GM23338 (cell line): Measurements from ENCODE around the gene KIF19. TPM values are rescaled to one million over a fixed set of nuclear protein-coding genes. Genes with fewer than 3 reads are reported as not detected.

ENCODE experiments used
- ATAC-seq: fragments of 200-7000 bp; cut with Tn5 transposase; 3 replicates; pipeline ENCODE4 v1.9.1; 2020
- DNase-seq: peaks from one replicate; pipeline ENCODE4 v3.0.0-alpha.2; 2015; ENCODE audit warnings: low spot score
- H2AFZ ChIP-seq: fragments of 200-600 bp; sonication (generic); 2 replicates; pipeline ENCODE4 v1.8.0; 2016; ENCODE audit warnings: antibody characterized with exemption, mild to moderate bottlenecking, moderate library complexity
- H3F3A ChIP-seq: fragments of 200-600 bp; sonication (generic); replicated peaks from 2 replicates; pipeline ENCODE4 v1.8.0; 2017; ENCODE audit warnings: antibody characterized with exemption, mixed run types, low read depth
- H3K27ac ChIP-seq: fragments of 200-600 bp; sonication (generic); 2 replicates; pipeline ENCODE4 v1.6.1; 2016; ENCODE audit warnings: low read depth
- H3K27me3 ChIP-seq: fragments of 200-600 bp; sonication (generic); 2 replicates; pipeline ENCODE4 v1.8.0; 2016; ENCODE audit warnings: mild to moderate bottlenecking, mixed run types, moderate library complexity; ENCODE audit not compliant: insufficient read depth
- H3K36me3 ChIP-seq: fragments of 200-600 bp; sonication (generic); 2 replicates; pipeline ENCODE4 v1.8.0; 2016; ENCODE audit warnings: mild to moderate bottlenecking; ENCODE audit not compliant: insufficient read depth
- H3K4me1 ChIP-seq: fragments of 200-600 bp; sonication (generic); 2 replicates; pipeline ENCODE4 v1.8.0; 2016; ENCODE audit warnings: mild to moderate bottlenecking, moderate library complexity; ENCODE audit not compliant: insufficient read depth
- H3K4me2 ChIP-seq: fragments of 200-600 bp; sonication (generic); 2 replicates; pipeline ENCODE4 v1.7.1; 2017; ENCODE audit warnings: mixed run types
- H3K4me3 ChIP-seq: fragments of 200-600 bp; sonication (generic); 2 replicates; pipeline ENCODE4 v1.6.1; 2016; ENCODE audit warnings: mixed run types
- H3K79me2 ChIP-seq: fragments of 200-600 bp; sonication (generic); replicated peaks from 2 replicates; pipeline ENCODE4 v1.8.0; 2017; ENCODE audit warnings: mild to moderate bottlenecking; ENCODE audit not compliant: insufficient read depth
- H3K9me2 ChIP-seq: fragments of 200-600 bp; sonication (generic); 2 replicates; pipeline ENCODE4 v1.8.0; 2017; ENCODE audit not compliant: insufficient read depth
- H4K20me1 ChIP-seq: fragments of 200-600 bp; sonication (generic); replicated peaks from 2 replicates; pipeline ENCODE4 v1.8.0; 2017; ENCODE audit warnings: mild to moderate bottlenecking; ENCODE audit not compliant: insufficient read depth
- H3K27ac Mint-ChIP-seq: 2 replicates; pipeline ENCODE4 v1.8.0; 2020; ENCODE audit warnings: inconsistent platforms, mild to moderate bottlenecking, moderate library complexity, mixed read lengths
- H3K27me3 Mint-ChIP-seq: 3 replicates; pipeline ENCODE4 v1.8.0; 2022; ENCODE audit warnings: low read depth, mild to moderate bottlenecking, moderate library complexity, mixed read lengths, inconsistent platforms; ENCODE audit not compliant: insufficient read depth, poor library complexity
- H3K36me3 Mint-ChIP-seq: 3 replicates; pipeline ENCODE4 v1.8.0; 2021; ENCODE audit warnings: low read depth, mild to moderate bottlenecking, inconsistent platforms, moderate library complexity, mixed read lengths
- H3K4me1 Mint-ChIP-seq: 3 replicates; pipeline ENCODE4 v1.8.0; 2020; ENCODE audit warnings: mild to moderate bottlenecking, inconsistent platforms, mixed read lengths
- H3K4me3 Mint-ChIP-seq: 3 replicates; pipeline ENCODE4 v1.8.0; 2021; ENCODE audit warnings: moderate library complexity, mild to moderate bottlenecking, inconsistent platforms, mixed read lengths
- H3K9me3 Mint-ChIP-seq: 3 replicates; pipeline ENCODE4 v1.8.0; 2020; ENCODE audit warnings: moderate library complexity, mild to moderate bottlenecking, inconsistent platforms, mixed read lengths
- CTCF ChIP-seq, 2 experiments: fragments of 200-600 bp in 1 of 2; sonication (generic) in 1 of 2; conservative IDR thresholded peaks; 2 replicates each; pipeline versions ENCODE4 v1.5.1 to v1.6.1; 2016 to 2017; ENCODE audit warnings: antibody characterized with exemption in 2 of 2, low read depth in 2 of 2, mild to moderate bottlenecking in 2 of 2, moderate library complexity in 1 of 2
- ETS1 ChIP-seq: IDR thresholded peaks from 2 replicates; pipeline ENCODE4 v1.6.1; 2016; ENCODE audit warnings: antibody characterized with exemption
- EZH2 ChIP-seq: fragments of 200-600 bp; sonication (generic); IDR thresholded peaks from one replicate; pipeline ENCODE4 v1.8.0; 2017; ENCODE audit warnings: antibody characterized with exemption, mild to moderate bottlenecking, low read depth; ENCODE audit not compliant: unreplicated experiment
- EZH2phosphoT487 ChIP-seq: fragments of 200-600 bp; sonication (generic); IDR thresholded peaks from one replicate; pipeline ENCODE4 v1.8.1; 2018; ENCODE audit warnings: antibody characterized with exemption; ENCODE audit not compliant: unreplicated experiment
- REST ChIP-seq: IDR thresholded peaks from one replicate; pipeline ENCODE4 v1.6.1; 2018; ENCODE audit warnings: antibody characterized with exemption; ENCODE audit not compliant: unreplicated experiment
- ZNF331 ChIP-seq: fragments of 250-450 bp; sonication (Bioruptor Pico); IDR thresholded peaks from 2 replicates; pipeline ENCODE4 v1.5.0; 2020; ENCODE audit warnings: low read depth, mild to moderate bottlenecking, moderate library complexity
- polyA plus RNA-seq: library from polyadenylated mRNA; unstranded; fragments of >200 nt; fragmentation: Nextera tagmentation; extraction: Ambion mirVana; gene quantifications from 2 replicates; pipeline ENCODE4 v1.2.1, GENCODE V29; 2016
- total RNA-seq: library from RNA; depleted of rRNA; stranded (reverse); fragments of >200 nt; shearing (Covaris generic); gene quantifications from 2 replicates; pipeline ENCODE4 v1.2.3, GENCODE V29; 2014

Gene KIF19
- total and polyA plus RNA-seq, 2 experiments from 2014 or later: 0.35 to 0.36 TPM

GRCh38 chr17:74372426-74372825 is 46.4 kb downstream of the KIF19 start (continued):
- TF ChIP-seq REST (no peak), EZH2 (no peak)

GRCh38 chr17:74373838-74374606 is 48.0 kb downstream of the KIF19 start:
- DNase-seq (no peak), ATAC-seq (no peak)
- H3K27me3 Mint-ChIP-seq: peaks cover 10% of the 10 kb centered on the region
- no peaks in the 10 kb centered on the region for H3K9me2 ChIP-seq
- no peaks in the 10 kb centered on the region for H3K27me3 ChIP-seq
- no peaks in the 10 kb centered on the region for H3K36me3 Mint-ChIP-seq
- H3K4me3 Mint-ChIP-seq: no peak overlapping the region
- TF ChIP-seq ETS1 (no peak), EZH2phosphoT487 (no peak), ZNF331 (CRISPR knock-in tag) (no peak), CTCF (conservative IDR thresholded peaks at IDR 0.05; ENCODE audit: low read depth in 2 of 2) (no peak), REST (no peak)
- no peaks in the 10 kb centered on the region for H3K36me3 ChIP-seq
- no peak overlapping the region for H3K27ac Mint-ChIP-seq
- no peak overlapping the region for H3K4me2 ChIP-seq
- no peaks in the 10 kb centered on the region for H3K4me1 ChIP-seq
- no peak overlapping the region for H3K27ac ChIP-seq
- no peaks in the 10 kb centered on the region for H3K9me3 Mint-ChIP-seq
- no peaks in the 10 kb centered on the region for H3K79me2 ChIP-seq
- H3K4me3 ChIP-seq: no peak overlapping the region
- H3K4me1 Mint-ChIP-seq: peaks cover 6% of the 10 kb centered on the region
- no peaks in the 10 kb centered on the region for H3F3A ChIP-seq
- no peaks in the 10 kb centered on the region for H4K20me1 ChIP-seq
- no peak overlapping the region for H2AFZ ChIP-seq
